H1 (cell line): ENCODE results near the gene MICALL2. TPM values are rescaled to one million over a fixed set of nuclear protein-coding genes. Genes with fewer than 3 reads are reported as not detected.

ENCODE experiments used
- CTCF ChIA-PET: fragments of 300-600 bp; sonication (Branson Sonifier 250); formaldehyde crosslinking; loops from one replicate; lab custom pipeline; 2021; ENCODE audit not compliant: partially characterized antibody; lab: Charles Lee
- POLR2A ChIA-PET: fragments of 300-600 bp; sonication (Branson Sonifier 250); formaldehyde crosslinking; loops from one replicate; lab custom pipeline; 2021; ENCODE audit warnings: inconsistent platforms; ENCODE audit not compliant: partially characterized antibody; lab: Charles Lee
- DNase-seq, 2 experiments: peaks; one replicate each; pipeline versions ENCODE4 v3.0.0 to v3.0.0-alpha.2; 2010 to 2022; ENCODE audit warnings: low spot score in 2 of 2, low read depth in 1 of 2, mixed read lengths in 1 of 2
- FAIRE-seq: peaks from 2 replicates; lab custom pipeline; 2011; peaks lifted over from hg19 to GRCh38; lab: Jason Lieb, UNC
- H2AFZ ChIP-seq: 2 replicates; pipeline ENCODE4 v1.8.1; 2012; ENCODE audit warnings: low read length, inconsistent platforms
- H2AK5ac ChIP-seq: 2 replicates; pipeline ENCODE4 v1.6.1; 2013; ENCODE audit warnings: low read depth, low read length
- H2BK120ac ChIP-seq: replicated peaks from 2 replicates; pipeline ENCODE3; 2013; ENCODE audit warnings: low read depth, low read length, inconsistent platforms
- H2BK12ac ChIP-seq: 2 replicates; pipeline ENCODE4 v1.6.1; 2013; ENCODE audit warnings: low read depth, low read length
- H2BK15ac ChIP-seq: 2 replicates; pipeline ENCODE4 v1.6.1; 2013; ENCODE audit warnings: low read length
- H2BK20ac ChIP-seq: 2 replicates; pipeline ENCODE4 v1.6.1; 2013; ENCODE audit warnings: low read length
- H2BK5ac ChIP-seq: 2 replicates; pipeline ENCODE4 v1.6.1; 2013; ENCODE audit warnings: low read depth, low read length
- H3K14ac ChIP-seq: 2 replicates; pipeline ENCODE4 v1.6.1; 2013; ENCODE audit warnings: inconsistent platforms; ENCODE audit not compliant: insufficient read length
- H3K18ac ChIP-seq: 2 replicates; pipeline ENCODE4 v1.6.1; 2013; ENCODE audit warnings: low read length; ENCODE audit errors: extremely low read depth
- H3K23ac ChIP-seq: 2 replicates; pipeline ENCODE4 v1.6.1; 2013; ENCODE audit warnings: inconsistent platforms; ENCODE audit not compliant: insufficient read length
- H3K23me2 ChIP-seq: 2 replicates; pipeline ENCODE4 v1.6.1; 2013; ENCODE audit warnings: low read depth, low read length
- H3K27ac ChIP-seq: 2 replicates; pipeline ENCODE4 v1.6.1; 2011; ENCODE audit warnings: low read depth, low read length, inconsistent platforms
- H3K27me3 ChIP-seq, 4 experiments: replicated peaks in 1 of 4; 1 replicate in 1 of 4; 2 replicates in 3 of 4; pipeline versions ENCODE4 v1.6.1 to v1.8.1; 2011 to 2013; ENCODE audit warnings: low read length in 3 of 4, mild to moderate bottlenecking in 3 of 4, inconsistent platforms in 2 of 4, mixed read lengths in 2 of 4, moderate library complexity in 1 of 4; ENCODE audit not compliant: control insufficient read depth in 3 of 4, insufficient read depth in 3 of 4; ENCODE audit errors: extremely low read depth in 1 of 4
- H3K36me3 ChIP-seq, 4 experiments: 2 replicates each; pipeline versions ENCODE4 v1.6.1 to v1.8.1; 2011 to 2013; ENCODE audit warnings: mild to moderate bottlenecking in 4 of 4, low read length in 3 of 4, moderate library complexity in 2 of 4, control low read depth in 1 of 4, inconsistent platforms in 1 of 4; ENCODE audit not compliant: insufficient read depth in 4 of 4, control insufficient read depth in 2 of 4
- H3K4ac ChIP-seq: replicated peaks from 2 replicates; pipeline ENCODE3; 2013; ENCODE audit warnings: low read length, low read depth, mixed read lengths, inconsistent platforms; ENCODE audit not compliant: insufficient read length
- H3K4me1 ChIP-seq, 4 experiments: replicated peaks in 1 of 4; 1 replicate in 1 of 4; 2 replicates in 3 of 4; pipeline versions ENCODE4 v1.6.1 to v1.8.1; 2011 to 2013; ENCODE audit warnings: low read length in 3 of 4, inconsistent platforms in 2 of 4, mixed read lengths in 1 of 4; ENCODE audit not compliant: insufficient read depth in 4 of 4, control insufficient read depth in 3 of 4
- H3K4me2 ChIP-seq, 2 experiments: 2 replicates each; pipeline versions ENCODE4 v1.6.1 to v1.8.1; 2011 to 2013; ENCODE audit warnings: low read depth in 2 of 2, low read length in 2 of 2, control low read depth in 1 of 2, inconsistent platforms in 1 of 2, mild to moderate bottlenecking in 1 of 2; ENCODE audit not compliant: insufficient read depth in 1 of 2
- H3K4me3 ChIP-seq, 4 experiments: fragments of 200-600, 300-600 bp in 1 of 4; sonication (generic), shearing (Covaris generic), sonication (Bioruptor Twin) in 1 of 4; 2 replicates each; pipeline versions ENCODE4 v1.5.1 to v1.8.1; 2011 to 2016; ENCODE audit warnings: low read length in 4 of 4, low read depth in 3 of 4, control low read depth in 2 of 4, inconsistent platforms in 2 of 4, mild to moderate bottlenecking in 2 of 4, mixed read lengths in 1 of 4, moderate library complexity in 1 of 4; ENCODE audit not compliant: insufficient read depth in 2 of 4; ENCODE audit errors: extremely low read depth in 1 of 4
- H3K56ac ChIP-seq: replicated peaks from 2 replicates; pipeline ENCODE3; 2013; ENCODE audit warnings: low read depth, mild to moderate bottlenecking, mixed read lengths, low read length, inconsistent platforms; ENCODE audit not compliant: insufficient read length
- H3K79me1 ChIP-seq: 2 replicates; pipeline ENCODE4 v1.6.1; 2013; ENCODE audit warnings: low read depth, low read length, control low read depth
- H3K79me2 ChIP-seq, 2 experiments: 2 replicates each; pipeline versions ENCODE4 v1.6.1 to v1.8.1; 2012 to 2013; ENCODE audit warnings: low read length in 2 of 2, mild to moderate bottlenecking in 2 of 2, inconsistent platforms in 1 of 2; ENCODE audit not compliant: insufficient read depth in 2 of 2, control insufficient read depth in 1 of 2
- H3K9ac ChIP-seq, 4 experiments: replicated peaks in 1 of 4; 1 replicate in 1 of 4; 2 replicates in 3 of 4; pipeline versions ENCODE4 v1.6.1 to v1.8.1; 2011 to 2013; ENCODE audit warnings: low read depth in 3 of 4, low read length in 3 of 4, control low read depth in 2 of 4, mild to moderate bottlenecking in 2 of 4, moderate library complexity in 2 of 4, inconsistent platforms in 1 of 4; ENCODE audit errors: extremely low read depth in 1 of 4
- H3K9me3 ChIP-seq, 2 experiments: 2 replicates each; pipeline versions ENCODE4 v1.6.1 to v1.8.1; 2012 to 2013; ENCODE audit warnings: mild to moderate bottlenecking in 2 of 2, moderate library complexity in 2 of 2, control low read depth in 1 of 2, inconsistent platforms in 1 of 2, low read depth in 1 of 2, low read length in 1 of 2, mixed read lengths in 1 of 2; ENCODE audit not compliant: insufficient read depth in 2 of 2
- H4K20me1 ChIP-seq, 2 experiments: replicated peaks in 1 of 2; 2 replicates each; pipeline versions ENCODE3 to v1.8.1; 2011 to 2013; ENCODE audit warnings: inconsistent platforms in 2 of 2, low read length in 2 of 2, mild to moderate bottlenecking in 1 of 2; ENCODE audit not compliant: insufficient read depth in 2 of 2, control insufficient read depth in 1 of 2
- H4K5ac ChIP-seq: 2 replicates; pipeline ENCODE4 v1.6.1; 2013; ENCODE audit warnings: low read length, low read depth, mixed read lengths, inconsistent platforms; ENCODE audit not compliant: insufficient read length
- H4K8ac ChIP-seq: 2 replicates; pipeline ENCODE4 v1.8.0; 2013; ENCODE audit warnings: mild to moderate bottlenecking, moderate library complexity, low read length, inconsistent platforms; ENCODE audit not compliant: insufficient read depth; ENCODE audit errors: extremely low read depth
- H4K91ac ChIP-seq: replicated peaks from 2 replicates; pipeline ENCODE3; 2013; ENCODE audit warnings: low read length, mixed read lengths, inconsistent platforms; ENCODE audit not compliant: insufficient read length
- GTF2F1 ChIP-seq: IDR thresholded peaks from 2 replicates; pipeline ENCODE4 v1.6.1; 2012; ENCODE audit warnings: low read depth, low read length, improper control_type of control experiment, borderline replicate concordance
- WGBS, 2 experiments: shearing (Covaris generic) in 1 of 2; methylation state at CpG; one replicate each; pipeline versions ENCODE4 v1.1.6 to v1.1.7; 2013 to 2015; ENCODE audit warnings: low lambda C conversion rate in 2 of 2, mixed read lengths in 2 of 2, inconsistent platforms in 1 of 2, low coverage in 1 of 2, missing lambda C conversion rate in 1 of 2; ENCODE audit not compliant: insufficient replicate concordance in 2 of 2, insufficient coverage in 1 of 2, insufficient read length in 1 of 2; ENCODE audit errors: extremely low coverage in 1 of 2, missing lambda C conversion rate in 1 of 2; 5-methylcytosine and 5-hydroxymethylcytosine counted together
- polyA plus RNA-seq, 7 experiments: library from polyadenylated mRNA; depleted of rRNA in 3 of 7; stranded (reverse) in 5 of 7; unstranded in 2 of 7; fragments of >200 nt in 5 of 7; fragments of 200-250 nt in 2 of 7; gene quantifications; 1 replicate in 5 of 7; 2 replicates in 1 of 7; 4 replicates in 1 of 7; pipeline versions ENCODE4 v1.2.1 to v1.2.3, GENCODE V29; 2011 to 2013; ENCODE audit warnings: missing spikeins in 2 of 7, mixed read lengths in 2 of 7
- total RNA-seq: library from RNA; stranded (reverse); fragmentation: NEBNext Ultra II Directional; extraction: Animal tissue kit (Norgen Biotek cat#: 25700); gene quantifications from 2 replicates; pipeline ENCODE4 v1.2.1, GENCODE V29; 2021
- TF ChIP-seq, protein P1 (sequence below), 3 experiments: IDR thresholded peaks; 1 replicate in 2 of 3; 2 replicates in 1 of 3; pipeline versions ENCODE4 v1.5.1 to v1.6.1; 2011; ENCODE audit warnings: low read length in 3 of 3, mild to moderate bottlenecking in 3 of 3, inconsistent platforms in 2 of 3, low read depth in 1 of 3, moderate library complexity in 1 of 3; ENCODE audit not compliant: insufficient read depth in 1 of 3; ENCODE audit errors: control extremely low read depth in 1 of 3

Gene MICALL2
- total and polyA plus RNA-seq, 2 of the 8 experiments (the other 6 are each of a cell fraction or from before 2014, with no cell fraction given), result 5.3 to 8.5 TPM

DNA sequence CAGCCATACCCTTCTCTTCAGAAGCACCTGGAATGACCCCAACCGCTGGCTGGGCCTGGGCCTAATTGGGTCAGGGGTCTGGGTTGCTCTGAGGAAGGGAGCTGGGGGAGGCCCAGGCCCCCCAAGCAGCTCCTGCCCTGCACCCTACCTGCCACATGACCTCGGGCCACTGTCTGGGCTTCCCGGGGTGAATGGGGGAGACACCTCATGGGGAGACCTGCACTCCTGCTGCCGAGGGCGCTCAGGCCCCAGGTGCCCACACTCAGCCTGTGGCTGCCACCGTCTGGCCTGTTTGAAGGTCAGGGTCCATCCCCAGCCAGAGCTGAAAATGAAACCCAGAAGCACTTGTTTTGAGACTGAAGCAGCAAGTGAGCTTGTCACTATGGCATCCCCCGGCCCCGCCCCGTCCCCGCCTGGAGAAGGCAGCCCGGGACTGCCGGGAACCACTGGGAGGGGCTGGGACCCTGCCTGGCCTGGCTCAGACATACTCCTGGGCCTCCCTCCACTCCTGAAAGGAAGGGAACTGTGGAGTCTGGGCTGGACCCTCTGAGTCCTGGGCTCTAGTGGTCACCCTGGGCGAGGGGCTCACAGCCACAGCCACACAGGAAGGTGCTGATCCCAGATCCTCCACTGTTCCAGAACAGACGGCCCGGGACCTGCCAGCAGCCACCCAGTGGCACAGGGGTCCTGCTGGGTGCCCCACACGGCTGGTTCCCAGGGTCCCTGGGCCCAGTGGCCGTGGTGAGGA lies 7.4 kb upstream of the MICALL2 start:
- Histone ChIP-seq H3K27me3 (no peaks in the 10 kb centered on the region), H3K79me2 (no peaks in the 10 kb centered on the region), H3K27ac (0 out of 2 replicates have a peak overlapping the region, but pooled peaks have one; percentile 15), H4K5ac (no peak overlapping the region), H3K36me3 (peaks cover 0 to 23% (median 5%) of the 10 kb centered on the region in 4 experiments; a peak in 4 of 8 replicates), H3K18ac (no peak overlapping the region; the same call in 1 of the 2 replicates), H3K9ac (no peak overlapping the region), H2BK12ac (no peak overlapping the region), H2BK120ac (no peak overlapping the region), H2AK5ac (no peak overlapping the region), H3K79me1 (no peaks in the 10 kb centered on the region), H2BK15ac (no peak overlapping the region), H3K23me2 (no peaks in the 10 kb centered on the region), H4K91ac (no peak overlapping the region), H3K56ac (peak overlapping the region; percentile 6), H3K23ac (no peak overlapping the region), H2BK20ac (no peak overlapping the region), H4K8ac (peak overlapping the region; percentile 74), H3K9me3 (no peaks in the 10 kb centered on the region), H3K14ac (no peak overlapping the region), H3K4me1 (no peaks in the 10 kb centered on the region; a peak in 2 of 7 replicates), H3K4ac (no peak overlapping the region), H4K20me1 (no peaks in the 10 kb centered on the region), H2AFZ (no peak overlapping the region), H2BK5ac (no peak overlapping the region), H3K4me3 (no peak overlapping the region), H3K4me2 (no peak overlapping the region)
- ChIA-PET POLR2A (interaction anchor here (0.6 to 2.4 kb wide), 11 partner anchors 9 to 381 kb away, joined by 3 to 11 read pairs (median 4); no protein-coding TSS in a partner anchor), CTCF (interaction anchor here (0.6 to 2.6 kb wide), 6 partner anchors 8 to 90 kb away, joined by 3 to 14 read pairs (median 3); no protein-coding TSS in a partner anchor)
- FAIRE-seq (no peak), DNase-seq (peak in 1 of 2 experiments; percentile 81)
- 80% methylated on average over 12 of the region's 17 CpGs; no CpG with 5 or more reads in 1 of the 2 experiments for WGBS, 2 experiments
- no peak for TF ChIP-seq GTF2F1
- TF ChIP-seq, protein P1, sequence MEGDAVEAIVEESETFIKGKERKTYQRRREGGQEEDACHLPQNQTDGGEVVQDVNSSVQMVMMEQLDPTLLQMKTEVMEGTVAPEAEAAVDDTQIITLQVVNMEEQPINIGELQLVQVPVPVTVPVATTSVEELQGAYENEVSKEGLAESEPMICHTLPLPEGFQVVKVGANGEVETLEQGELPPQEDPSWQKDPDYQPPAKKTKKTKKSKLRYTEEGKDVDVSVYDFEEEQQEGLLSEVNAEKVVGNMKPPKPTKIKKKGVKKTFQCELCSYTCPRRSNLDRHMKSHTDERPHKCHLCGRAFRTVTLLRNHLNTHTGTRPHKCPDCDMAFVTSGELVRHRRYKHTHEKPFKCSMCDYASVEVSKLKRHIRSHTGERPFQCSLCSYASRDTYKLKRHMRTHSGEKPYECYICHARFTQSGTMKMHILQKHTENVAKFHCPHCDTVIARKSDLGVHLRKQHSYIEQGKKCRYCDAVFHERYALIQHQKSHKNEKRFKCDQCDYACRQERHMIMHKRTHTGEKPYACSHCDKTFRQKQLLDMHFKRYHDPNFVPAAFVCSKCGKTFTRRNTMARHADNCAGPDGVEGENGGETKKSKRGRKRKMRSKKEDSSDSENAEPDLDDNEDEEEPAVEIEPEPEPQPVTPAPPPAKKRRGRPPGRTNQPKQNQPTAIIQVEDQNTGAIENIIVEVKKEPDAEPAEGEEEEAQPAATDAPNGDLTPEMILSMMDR (IDR thresholded peaks at IDR 0.05; ENCODE audit: control extremely low read depth in 1 of 3, insufficient read depth in 1 of 3, low read depth in 1 of 3, low read length in 3 of 3), result no peak
